ENCODE results near the gene SCG5. TPM values are rescaled to one million over a fixed set of nuclear protein-coding genes. Genes with fewer than 3 reads are reported as not detected.
A peak's percentile ranks its signal among the peaks of the same experiment; 100 is the strongest.

Gene SCG5
- total RNA-seq, 1 donor from 2014 or later = 0.80 TPM

- no peak for ATAC-seq
Observed at GRCh38 chr15:32729700-32730395, 88.3 kb downstream of the SCG5 start.

- ATAC-seq = peak; percentile 70
Observed at GRCh38 chr15:32730677-32731654, 89.5 kb downstream of the SCG5 start.

- ATAC-seq = no peak
Observed at GRCh38 chr15:32732574-32733157, 91.2 kb downstream of the SCG5 start.

- ATAC-seq = no peak
Observed at GRCh38 chr15:32733281-32733680, 91.8 kb downstream of the SCG5 start.

GRCh38 chr15:32735989-32736700 lies 94.6 kb downstream of the SCG5 start:
- no peak for ATAC-seq

GRCh38 chr15:32736701-32737061 lies 95.2 kb downstream of the SCG5 start:
- no peak for ATAC-seq

- no peak for ATAC-seq
Observed at GRCh38 chr15:32737304-32737703, 95.8 kb downstream of the SCG5 start.

- no peak for ATAC-seq
Observed at GRCh38 chr15:32738666-32739065, 97.2 kb downstream of the SCG5 start.

- ATAC-seq = no peak
Observed at GRCh38 chr15:32739522-32740063, 98.1 kb downstream of the SCG5 start.

GRCh38 chr15:32743411-32744140 lies 102.1 kb downstream of the SCG5 start:
- ATAC-seq = no peak

- no peak for ATAC-seq
Observed at GRCh38 chr15:32746116-32746857, 104.8 kb downstream of the SCG5 start.

Other genes with a start within 250 kb of the SCG5 start
- not detected for gene GOLGA8K, start 238.4 kb upstream of the SCG5 start, total RNA-seq
- 1.4 TPM for gene GOLGA8O, start 186.1 kb upstream of the SCG5 start, total RNA-seq
- gene GOLGA8N, start 48.3 kb upstream of the SCG5 start, total RNA-seq = 3.7 TPM
- 19.1 TPM for gene ARHGAP11A, start 26.2 kb upstream of the SCG5 start, total RNA-seq
- gene GREM1, start 76.3 kb downstream of the SCG5 start, total RNA-seq = 9.2 TPM

Measured in esophagus mucosa (tissue), 1 donor.